ENCODE measurements around the gene VTI1A. TPM values are rescaled to one million over a fixed set of nuclear protein-coding genes. Genes with fewer than 3 reads are reported as not detected.

Gene VTI1A
- total RNA-seq, 1 experiment from 2014 or later = 18.1 TPM

DNA sequence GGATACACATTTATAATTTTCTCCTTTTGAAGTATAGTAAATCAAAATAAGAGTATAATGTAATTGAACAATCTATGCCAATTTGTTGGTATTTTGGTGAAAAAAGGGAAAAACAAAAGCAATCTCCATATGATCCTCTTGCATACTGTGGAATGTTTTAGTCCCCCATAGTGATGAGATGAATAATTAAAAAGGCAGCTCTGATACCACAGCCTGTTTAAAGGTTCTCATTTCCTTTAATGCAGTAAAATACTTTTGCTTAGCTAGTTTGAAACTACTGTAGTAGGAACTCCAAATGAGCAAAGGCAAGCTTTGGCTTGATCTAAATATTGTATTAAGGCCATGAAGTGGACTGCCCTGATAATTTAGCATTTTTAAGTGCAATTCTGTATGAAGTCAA, 77.6 kb downstream of the VTI1A start:
- Histone ChIP-seq H3K4me3 (no peak overlapping the region), H4K20me1 (ENCODE audit: insufficient read depth) (no peaks in the 10 kb centered on the region), H3K79me2 (ENCODE audit: low read depth) (no peaks in the 10 kb centered on the region), H3K27me3 (ENCODE audit: insufficient read depth, low read depth) (no peaks in the 10 kb centered on the region), H3K4me1 (replicated peaks; ENCODE audit: insufficient read depth) (peaks cover 29% of the 10 kb centered on the region), H3K27ac (0 out of 2 replicates have a peak overlapping the region, but pooled peaks have one; percentile 54), H3K9me3 (ENCODE audit: insufficient read depth, low read depth) (no peaks in the 10 kb centered on the region), H3K9me2 (ENCODE audit: insufficient read depth) (no peaks in the 10 kb centered on the region), H2AFZ (no peak overlapping the region), H3F3A (ENCODE audit: insufficient read depth, low read depth) (peaks cover 7% of the 10 kb centered on the region; the same call in 1 of the 2 replicates), H3K4me2 (no peak overlapping the region), H3K36me3 (ENCODE audit: low read depth) (no peaks in the 10 kb centered on the region)
- no peak for DNase-seq
- CTCF ChIA-PET = no interaction called here
- intact Hi-C loops (cut with micrococcal nuclease; ENCODE audit: unreplicated experiment) = no loop called here
- BruUV-seq (replicated peaks) = no TSS peak
- POLR2A ChIA-PET (ENCODE audit: unreplicated experiment) = no interaction called here
- TF ChIP-seq CTCF (conservative IDR thresholded peaks at IDR 0.05) (no peak), EZH2 (IDR thresholded peaks at IDR 0.05; ENCODE audit: low read depth) (no peak)

GRCh38 chr10:112525200-112525599, 78.2 kb downstream of the VTI1A start:
- Histone ChIP-seq H3K4me1 (replicated peaks; ENCODE audit: insufficient read depth) (peaks cover 28% of the 10 kb centered on the region), H2AFZ (no peak overlapping the region), H3K36me3 (ENCODE audit: low read depth) (no peaks in the 10 kb centered on the region), H3K4me2 (peak overlapping the region; percentile 28), H4K20me1 (ENCODE audit: insufficient read depth) (no peaks in the 10 kb centered on the region), H3K9me2 (ENCODE audit: insufficient read depth) (no peaks in the 10 kb centered on the region), H3K79me2 (ENCODE audit: low read depth) (no peaks in the 10 kb centered on the region), H3F3A (ENCODE audit: insufficient read depth, low read depth) (peaks cover 7% of the 10 kb centered on the region; the same call in 1 of the 2 replicates), H3K27ac (peak overlapping the region; percentile 54), H3K4me3 (no peak overlapping the region), H3K9me3 (ENCODE audit: insufficient read depth, low read depth) (no peaks in the 10 kb centered on the region), H3K27me3 (ENCODE audit: insufficient read depth, low read depth) (no peaks in the 10 kb centered on the region)
- TF ChIP-seq CTCF (conservative IDR thresholded peaks at IDR 0.05) (no peak), EZH2 (IDR thresholded peaks at IDR 0.05; ENCODE audit: low read depth) (no peak)
- BruUV-seq (replicated peaks) = no TSS peak
- peak in 1 of 2 experiments; percentile 40 for DNase-seq
- ChIA-PET POLR2A (ENCODE audit: unreplicated experiment) (no interaction called here), CTCF (no interaction called here)
- intact Hi-C loops (cut with micrococcal nuclease; ENCODE audit: unreplicated experiment) = no loop called here

GRCh38 chr10:112526139-112526538, 79.1 kb downstream of the VTI1A start:
- H3F3A ChIP-seq (ENCODE audit: insufficient read depth, low read depth) = peaks cover 7% of the 10 kb centered on the region; the same call in 1 of the 2 replicates
- POLR2A ChIA-PET (ENCODE audit: unreplicated experiment) = interaction anchor here (0.7 kb wide), 1 partner anchor 178 kb away, joined by 11 read pairs; no protein-coding TSS in a partner anchor

More at GRCh38 chr10:112526139-112526538, 79.1 kb downstream of the VTI1A start:
- BruUV-seq (replicated peaks) = no TSS peak
- Histone ChIP-seq H3K27me3 (ENCODE audit: insufficient read depth, low read depth) (no peaks in the 10 kb centered on the region), H3K9me3 (ENCODE audit: insufficient read depth, low read depth) (no peaks in the 10 kb centered on the region), H3K4me3 (no peak overlapping the region), H3K79me2 (ENCODE audit: low read depth) (no peaks in the 10 kb centered on the region), H2AFZ (no peak overlapping the region), H3K36me3 (ENCODE audit: low read depth) (no peaks in the 10 kb centered on the region), H3K27ac (peak overlapping the region; percentile 54), H4K20me1 (ENCODE audit: insufficient read depth) (no peaks in the 10 kb centered on the region), H3K4me1 (replicated peaks; ENCODE audit: insufficient read depth) (peaks cover 28% of the 10 kb centered on the region), H3K9me2 (ENCODE audit: insufficient read depth) (no peaks in the 10 kb centered on the region), H3K4me2 (peak overlapping the region; percentile 28)
- CTCF ChIA-PET = no interaction called here
- no peak for DNase-seq
- intact Hi-C loops (cut with micrococcal nuclease; ENCODE audit: unreplicated experiment) = no loop called here
- TF ChIP-seq EZH2 (IDR thresholded peaks at IDR 0.05; ENCODE audit: low read depth) (no peak), CTCF (conservative IDR thresholded peaks at IDR 0.05) (no peak)
